H1 (cell line): Measurements from ENCODE around the gene R3HDM1. TPM values are rescaled to one million over a fixed set of nuclear protein-coding genes. Genes with fewer than 3 reads are reported as not detected.

Experiments used
- CTCF ChIA-PET: fragments of 300-600 bp; sonication (Branson Sonifier 250); formaldehyde crosslinking; loops from one replicate; lab custom pipeline; 2021; ENCODE audit not compliant: partially characterized antibody; lab: Charles Lee
- POLR2A ChIA-PET: fragments of 300-600 bp; sonication (Branson Sonifier 250); formaldehyde crosslinking; loops from one replicate; lab custom pipeline; 2021; ENCODE audit warnings: inconsistent platforms; ENCODE audit not compliant: partially characterized antibody; lab: Charles Lee
- DNase-seq, 2 experiments: peaks; one replicate each; pipeline versions ENCODE4 v3.0.0 to v3.0.0-alpha.2; 2010 to 2022; ENCODE audit warnings: low spot score in 2 of 2, low read depth in 1 of 2, mixed read lengths in 1 of 2
- FAIRE-seq: peaks from 2 replicates; lab custom pipeline; 2011; peaks lifted over from hg19 to GRCh38; lab: Jason Lieb, UNC
- H2AFZ ChIP-seq: 2 replicates; pipeline ENCODE4 v1.8.1; 2012; ENCODE audit warnings: low read length, inconsistent platforms
- H2AK5ac ChIP-seq: 2 replicates; pipeline ENCODE4 v1.6.1; 2013; ENCODE audit warnings: low read depth, low read length
- H2BK120ac ChIP-seq: replicated peaks from 2 replicates; pipeline ENCODE3; 2013; ENCODE audit warnings: low read depth, low read length, inconsistent platforms
- H2BK12ac ChIP-seq: 2 replicates; pipeline ENCODE4 v1.6.1; 2013; ENCODE audit warnings: low read depth, low read length
- H2BK15ac ChIP-seq: 2 replicates; pipeline ENCODE4 v1.6.1; 2013; ENCODE audit warnings: low read length
- H2BK20ac ChIP-seq: 2 replicates; pipeline ENCODE4 v1.6.1; 2013; ENCODE audit warnings: low read length
- H2BK5ac ChIP-seq: 2 replicates; pipeline ENCODE4 v1.6.1; 2013; ENCODE audit warnings: low read depth, low read length
- H3K14ac ChIP-seq: 2 replicates; pipeline ENCODE4 v1.6.1; 2013; ENCODE audit warnings: inconsistent platforms; ENCODE audit not compliant: insufficient read length
- H3K18ac ChIP-seq: 2 replicates; pipeline ENCODE4 v1.6.1; 2013; ENCODE audit warnings: low read length; ENCODE audit errors: extremely low read depth
- H3K23ac ChIP-seq: 2 replicates; pipeline ENCODE4 v1.6.1; 2013; ENCODE audit warnings: inconsistent platforms; ENCODE audit not compliant: insufficient read length
- H3K23me2 ChIP-seq: 2 replicates; pipeline ENCODE4 v1.6.1; 2013; ENCODE audit warnings: low read depth, low read length
- H3K27ac ChIP-seq: 2 replicates; pipeline ENCODE4 v1.6.1; 2011; ENCODE audit warnings: low read depth, low read length, inconsistent platforms
- H3K27me3 ChIP-seq, 4 experiments: replicated peaks in 1 of 4; 1 replicate in 1 of 4; 2 replicates in 3 of 4; pipeline versions ENCODE4 v1.6.1 to v1.8.1; 2011 to 2013; ENCODE audit warnings: low read length in 3 of 4, mild to moderate bottlenecking in 3 of 4, inconsistent platforms in 2 of 4, mixed read lengths in 2 of 4, moderate library complexity in 1 of 4; ENCODE audit not compliant: control insufficient read depth in 3 of 4, insufficient read depth in 3 of 4; ENCODE audit errors: extremely low read depth in 1 of 4
- H3K36me3 ChIP-seq, 4 experiments: 2 replicates each; pipeline versions ENCODE4 v1.6.1 to v1.8.1; 2011 to 2013; ENCODE audit warnings: mild to moderate bottlenecking in 4 of 4, low read length in 3 of 4, moderate library complexity in 2 of 4, control low read depth in 1 of 4, inconsistent platforms in 1 of 4; ENCODE audit not compliant: insufficient read depth in 4 of 4, control insufficient read depth in 2 of 4
- H3K4ac ChIP-seq: replicated peaks from 2 replicates; pipeline ENCODE3; 2013; ENCODE audit warnings: low read length, low read depth, mixed read lengths, inconsistent platforms; ENCODE audit not compliant: insufficient read length
- H3K4me1 ChIP-seq, 4 experiments: replicated peaks in 1 of 4; 1 replicate in 1 of 4; 2 replicates in 3 of 4; pipeline versions ENCODE4 v1.6.1 to v1.8.1; 2011 to 2013; ENCODE audit warnings: low read length in 3 of 4, inconsistent platforms in 2 of 4, mixed read lengths in 1 of 4; ENCODE audit not compliant: insufficient read depth in 4 of 4, control insufficient read depth in 3 of 4
- H3K4me2 ChIP-seq, 2 experiments: 2 replicates each; pipeline versions ENCODE4 v1.6.1 to v1.8.1; 2011 to 2013; ENCODE audit warnings: low read depth in 2 of 2, low read length in 2 of 2, control low read depth in 1 of 2, inconsistent platforms in 1 of 2, mild to moderate bottlenecking in 1 of 2; ENCODE audit not compliant: insufficient read depth in 1 of 2
- H3K4me3 ChIP-seq, 4 experiments: fragments of 200-600, 300-600 bp in 1 of 4; sonication (generic), shearing (Covaris generic), sonication (Bioruptor Twin) in 1 of 4; 2 replicates each; pipeline versions ENCODE4 v1.5.1 to v1.8.1; 2011 to 2016; ENCODE audit warnings: low read length in 4 of 4, low read depth in 3 of 4, control low read depth in 2 of 4, inconsistent platforms in 2 of 4, mild to moderate bottlenecking in 2 of 4, mixed read lengths in 1 of 4, moderate library complexity in 1 of 4; ENCODE audit not compliant: insufficient read depth in 2 of 4; ENCODE audit errors: extremely low read depth in 1 of 4
- H3K56ac ChIP-seq: replicated peaks from 2 replicates; pipeline ENCODE3; 2013; ENCODE audit warnings: low read depth, mild to moderate bottlenecking, mixed read lengths, low read length, inconsistent platforms; ENCODE audit not compliant: insufficient read length
- H3K79me1 ChIP-seq: 2 replicates; pipeline ENCODE4 v1.6.1; 2013; ENCODE audit warnings: low read depth, low read length, control low read depth
- H3K79me2 ChIP-seq, 2 experiments: 2 replicates each; pipeline versions ENCODE4 v1.6.1 to v1.8.1; 2012 to 2013; ENCODE audit warnings: low read length in 2 of 2, mild to moderate bottlenecking in 2 of 2, inconsistent platforms in 1 of 2; ENCODE audit not compliant: insufficient read depth in 2 of 2, control insufficient read depth in 1 of 2
- H3K9ac ChIP-seq, 4 experiments: replicated peaks in 1 of 4; 1 replicate in 1 of 4; 2 replicates in 3 of 4; pipeline versions ENCODE4 v1.6.1 to v1.8.1; 2011 to 2013; ENCODE audit warnings: low read depth in 3 of 4, low read length in 3 of 4, control low read depth in 2 of 4, mild to moderate bottlenecking in 2 of 4, moderate library complexity in 2 of 4, inconsistent platforms in 1 of 4; ENCODE audit errors: extremely low read depth in 1 of 4
- H3K9me3 ChIP-seq, 2 experiments: 2 replicates each; pipeline versions ENCODE4 v1.6.1 to v1.8.1; 2012 to 2013; ENCODE audit warnings: mild to moderate bottlenecking in 2 of 2, moderate library complexity in 2 of 2, control low read depth in 1 of 2, inconsistent platforms in 1 of 2, low read depth in 1 of 2, low read length in 1 of 2, mixed read lengths in 1 of 2; ENCODE audit not compliant: insufficient read depth in 2 of 2
- H4K20me1 ChIP-seq, 2 experiments: replicated peaks in 1 of 2; 2 replicates each; pipeline versions ENCODE3 to v1.8.1; 2011 to 2013; ENCODE audit warnings: inconsistent platforms in 2 of 2, low read length in 2 of 2, mild to moderate bottlenecking in 1 of 2; ENCODE audit not compliant: insufficient read depth in 2 of 2, control insufficient read depth in 1 of 2
- H4K5ac ChIP-seq: 2 replicates; pipeline ENCODE4 v1.6.1; 2013; ENCODE audit warnings: low read length, low read depth, mixed read lengths, inconsistent platforms; ENCODE audit not compliant: insufficient read length
- H4K8ac ChIP-seq: 2 replicates; pipeline ENCODE4 v1.8.0; 2013; ENCODE audit warnings: mild to moderate bottlenecking, moderate library complexity, low read length, inconsistent platforms; ENCODE audit not compliant: insufficient read depth; ENCODE audit errors: extremely low read depth
- H4K91ac ChIP-seq: replicated peaks from 2 replicates; pipeline ENCODE3; 2013; ENCODE audit warnings: low read length, mixed read lengths, inconsistent platforms; ENCODE audit not compliant: insufficient read length
- CHD7 ChIP-seq: fragments of 300-600 bp; sonication (generic); IDR thresholded peaks from 2 replicates; pipeline ENCODE4 v1.7.1; 2012; ENCODE audit warnings: low read length, moderate library complexity, mild to moderate bottlenecking, inconsistent platforms; ENCODE audit not compliant: insufficient replicate concordance
- polyA plus RNA-seq, 7 experiments: library from polyadenylated mRNA; depleted of rRNA in 3 of 7; stranded (reverse) in 5 of 7; unstranded in 2 of 7; fragments of >200 nt in 5 of 7; fragments of 200-250 nt in 2 of 7; gene quantifications; 1 replicate in 5 of 7; 2 replicates in 1 of 7; 4 replicates in 1 of 7; pipeline versions ENCODE4 v1.2.1 to v1.2.3, GENCODE V29; 2011 to 2013; ENCODE audit warnings: missing spikeins in 2 of 7, mixed read lengths in 2 of 7
- total RNA-seq: library from RNA; stranded (reverse); fragmentation: NEBNext Ultra II Directional; extraction: Animal tissue kit (Norgen Biotek cat#: 25700); gene quantifications from 2 replicates; pipeline ENCODE4 v1.2.1, GENCODE V29; 2021

The R3HDM1 gene
- total and polyA plus RNA-seq, 2 of the 8 experiments (the other 6 are each of a cell fraction or from before 2014, with no cell fraction given) = 77.7 to 120 TPM

- FAIRE-seq = no peak
- H3K4ac ChIP-seq = no peak overlapping the region
- POLR2A ChIA-PET = no interaction called here
- TF ChIP-seq CHD7 = no peak
Measured at GRCh38 chr2:135617501-135618015, 86.3 kb downstream of the R3HDM1 start.

More at GRCh38 chr2:135617501-135618015, 86.3 kb downstream of the R3HDM1 start:
- no peaks in the 10 kb centered on the region for H3K27me3 ChIP-seq
- no peak overlapping the region for H3K23ac ChIP-seq
- H4K8ac ChIP-seq = no peak overlapping the region
- H3K79me1 ChIP-seq = no peaks in the 10 kb centered on the region
- H3K14ac ChIP-seq = no peak overlapping the region
- no peak overlapping the region for H4K5ac ChIP-seq
- no peaks in the 10 kb centered on the region for H3K9me3 ChIP-seq
- no peak overlapping the region for H3K9ac ChIP-seq
- no peak overlapping the region for H2BK15ac ChIP-seq
- no peak overlapping the region for H2AFZ ChIP-seq
- H3K4me3 ChIP-seq = no peak overlapping the region
- no peak for DNase-seq
- no peak overlapping the region for H4K91ac ChIP-seq
- no peak overlapping the region for H3K27ac ChIP-seq
- no peaks in the 10 kb centered on the region for H3K23me2 ChIP-seq
- H3K18ac ChIP-seq = no peak overlapping the region
- H2BK120ac ChIP-seq = no peak overlapping the region
- H3K79me2 ChIP-seq = no peaks in the 10 kb centered on the region
- H3K4me1 ChIP-seq = no peaks in the 10 kb centered on the region
- no peak overlapping the region for H2AK5ac ChIP-seq
- H4K20me1 ChIP-seq = no peaks in the 10 kb centered on the region
- no peak overlapping the region for H2BK12ac ChIP-seq
- no peak overlapping the region for H3K4me2 ChIP-seq
- no peak overlapping the region for H2BK5ac ChIP-seq
- no peak overlapping the region for H3K56ac ChIP-seq
- no peak overlapping the region for H2BK20ac ChIP-seq
- H3K36me3 ChIP-seq = peaks cover 0 to 15% (median 0%) of the 10 kb centered on the region in 4 experiments; a peak in 1 of 8 replicates
- CTCF ChIA-PET = no interaction called here
